ENCODE results near the gene GM2A. TPM values are rescaled to one million over a fixed set of nuclear protein-coding genes. Genes with fewer than 3 reads are reported as not detected.

GM2A gene
- total RNA-seq, 1 donor from 2014 or later: 35.4 TPM

DNA sequence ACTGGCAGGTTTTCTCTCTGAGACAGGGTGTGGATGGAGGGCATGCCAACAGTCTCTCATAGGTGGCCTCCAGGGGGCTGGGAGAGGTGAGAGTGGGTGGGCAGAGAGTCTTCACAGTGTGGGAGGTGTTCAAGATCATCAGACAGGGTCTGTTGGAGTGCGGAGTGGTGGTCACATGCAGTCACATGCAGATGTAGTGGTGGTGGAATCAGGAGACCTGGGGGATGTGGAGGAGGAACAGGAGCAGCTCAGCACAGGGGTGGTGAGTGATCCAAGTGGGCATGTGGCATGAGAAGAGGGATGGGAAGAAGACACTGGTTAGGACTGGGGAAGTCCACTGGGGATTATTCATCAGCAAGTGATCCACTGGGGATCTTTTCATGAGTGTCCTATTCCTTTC, 5.8 kb downstream of the GM2A start:
- Histone ChIP-seq H3K36me3 (peaks cover 29% of the 10 kb centered on the region), H3K27me3 (ENCODE audit: low read depth) (no peaks in the 10 kb centered on the region), H3K9me3 (replicated peaks) (no peaks in the 10 kb centered on the region), H3K27ac (replicated peaks) (no peak overlapping the region), H3K4me3 (no peak overlapping the region), H3K4me1 (peaks cover 60% of the 10 kb centered on the region)
- no peak for DNase-seq
- intact Hi-C loops (cut with micrococcal nuclease): no loop called here
- TF ChIP-seq, protein P1, sequence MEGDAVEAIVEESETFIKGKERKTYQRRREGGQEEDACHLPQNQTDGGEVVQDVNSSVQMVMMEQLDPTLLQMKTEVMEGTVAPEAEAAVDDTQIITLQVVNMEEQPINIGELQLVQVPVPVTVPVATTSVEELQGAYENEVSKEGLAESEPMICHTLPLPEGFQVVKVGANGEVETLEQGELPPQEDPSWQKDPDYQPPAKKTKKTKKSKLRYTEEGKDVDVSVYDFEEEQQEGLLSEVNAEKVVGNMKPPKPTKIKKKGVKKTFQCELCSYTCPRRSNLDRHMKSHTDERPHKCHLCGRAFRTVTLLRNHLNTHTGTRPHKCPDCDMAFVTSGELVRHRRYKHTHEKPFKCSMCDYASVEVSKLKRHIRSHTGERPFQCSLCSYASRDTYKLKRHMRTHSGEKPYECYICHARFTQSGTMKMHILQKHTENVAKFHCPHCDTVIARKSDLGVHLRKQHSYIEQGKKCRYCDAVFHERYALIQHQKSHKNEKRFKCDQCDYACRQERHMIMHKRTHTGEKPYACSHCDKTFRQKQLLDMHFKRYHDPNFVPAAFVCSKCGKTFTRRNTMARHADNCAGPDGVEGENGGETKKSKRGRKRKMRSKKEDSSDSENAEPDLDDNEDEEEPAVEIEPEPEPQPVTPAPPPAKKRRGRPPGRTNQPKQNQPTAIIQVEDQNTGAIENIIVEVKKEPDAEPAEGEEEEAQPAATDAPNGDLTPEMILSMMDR (IDR thresholded peaks at IDR 0.05; ENCODE audit: borderline replicate concordance): no peak

DNA sequence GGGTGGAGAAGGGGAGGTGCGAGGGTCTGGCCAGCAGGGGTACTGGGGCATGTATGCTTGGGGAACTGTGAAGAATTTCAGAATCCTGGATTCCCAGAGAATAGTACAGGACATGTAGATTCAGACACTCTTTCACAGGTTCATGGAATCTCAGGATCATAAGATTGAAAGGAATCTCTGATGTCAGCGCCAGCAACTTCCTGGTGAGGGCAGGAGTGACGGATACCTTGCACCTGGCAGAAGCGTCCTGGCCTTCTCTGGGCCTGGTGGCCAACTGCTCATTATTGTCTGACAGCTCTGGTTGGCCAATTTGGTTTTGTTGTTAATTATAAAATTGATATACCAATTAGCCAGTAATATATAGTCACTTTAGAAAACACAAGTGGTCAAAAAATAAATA, 6.9 kb downstream of the GM2A start:
- TF ChIP-seq, protein P1 (IDR thresholded peaks at IDR 0.05; ENCODE audit: borderline replicate concordance): no peak
- peaks cover 54% of the 10 kb centered on the region for H3K4me1 ChIP-seq
- intact Hi-C loops (cut with micrococcal nuclease): no loop called here

DNA sequence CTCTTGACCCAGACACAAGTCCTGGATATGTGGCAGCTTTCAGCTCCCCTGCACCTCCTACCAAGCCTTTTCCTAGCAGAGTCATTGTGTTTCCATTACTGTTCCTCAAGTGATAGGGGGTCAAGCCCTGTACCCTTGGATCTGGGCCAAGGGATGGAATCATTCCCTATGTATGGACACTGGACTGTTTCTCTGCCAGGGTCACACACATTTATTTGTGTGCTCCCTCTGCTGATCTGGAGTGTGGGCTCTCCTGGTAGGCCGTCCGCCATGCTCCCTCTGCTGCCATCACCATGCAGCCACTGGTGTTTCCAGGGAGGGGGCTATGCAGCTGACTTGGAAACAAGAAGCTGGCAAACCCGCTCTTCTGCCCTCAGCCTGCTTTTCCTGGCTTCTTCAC, 9.5 kb downstream of the GM2A start:
- H3K9me3 ChIP-seq (replicated peaks): no peaks in the 10 kb centered on the region
- H3K4me1 ChIP-seq: peaks cover 29% of the 10 kb centered on the region
- TF ChIP-seq, protein P1 (IDR thresholded peaks at IDR 0.05; ENCODE audit: borderline replicate concordance): no peak
- no peak overlapping the region for H3K4me3 ChIP-seq
- peaks cover 40% of the 10 kb centered on the region for H3K36me3 ChIP-seq
- H3K27me3 ChIP-seq (ENCODE audit: low read depth): no peaks in the 10 kb centered on the region
- DNase-seq: no peak
- no peak overlapping the region for H3K27ac ChIP-seq (replicated peaks)
- intact Hi-C loops (cut with micrococcal nuclease): no loop called here

More for the DNA sequence above, 6.9 kb downstream of the GM2A start:
- Histone ChIP-seq H3K27me3 (ENCODE audit: low read depth) (no peaks in the 10 kb centered on the region), H3K36me3 (peaks cover 29% of the 10 kb centered on the region), H3K4me3 (no peak overlapping the region), H3K9me3 (replicated peaks) (no peaks in the 10 kb centered on the region), H3K27ac (replicated peaks) (no peak overlapping the region)
- DNase-seq: no peak

DNA sequence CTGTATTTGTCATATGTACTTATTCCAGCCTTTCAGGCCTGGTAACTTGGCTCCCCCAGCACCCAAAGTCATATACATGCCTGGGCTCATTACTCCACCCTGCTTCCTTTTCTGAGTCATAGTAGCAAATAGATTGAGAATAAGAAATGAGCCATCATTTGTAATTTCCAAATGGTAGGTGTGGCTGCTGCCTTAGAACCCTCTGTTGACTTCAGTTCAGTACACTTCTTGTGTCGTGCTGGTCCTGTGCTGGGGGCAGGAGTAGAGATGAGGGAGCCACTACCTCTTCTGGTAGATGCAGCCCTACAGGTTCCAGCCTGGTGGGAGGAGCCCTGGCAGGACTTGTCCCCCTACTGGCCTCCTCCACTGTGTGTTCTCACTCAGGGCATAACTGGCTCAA, 11.1 kb downstream of the GM2A start:
- Histone ChIP-seq H3K4me3 (no peak overlapping the region), H3K36me3 (peaks cover 56% of the 10 kb centered on the region), H3K27ac (replicated peaks) (no peak overlapping the region), H3K9me3 (replicated peaks) (no peaks in the 10 kb centered on the region), H3K4me1 (peaks cover 14% of the 10 kb centered on the region), H3K27me3 (ENCODE audit: low read depth) (no peaks in the 10 kb centered on the region)
- TF ChIP-seq, protein P1 (IDR thresholded peaks at IDR 0.05; ENCODE audit: borderline replicate concordance): no peak
- no peak for DNase-seq
- intact Hi-C loops (cut with micrococcal nuclease): no loop called here

DNA sequence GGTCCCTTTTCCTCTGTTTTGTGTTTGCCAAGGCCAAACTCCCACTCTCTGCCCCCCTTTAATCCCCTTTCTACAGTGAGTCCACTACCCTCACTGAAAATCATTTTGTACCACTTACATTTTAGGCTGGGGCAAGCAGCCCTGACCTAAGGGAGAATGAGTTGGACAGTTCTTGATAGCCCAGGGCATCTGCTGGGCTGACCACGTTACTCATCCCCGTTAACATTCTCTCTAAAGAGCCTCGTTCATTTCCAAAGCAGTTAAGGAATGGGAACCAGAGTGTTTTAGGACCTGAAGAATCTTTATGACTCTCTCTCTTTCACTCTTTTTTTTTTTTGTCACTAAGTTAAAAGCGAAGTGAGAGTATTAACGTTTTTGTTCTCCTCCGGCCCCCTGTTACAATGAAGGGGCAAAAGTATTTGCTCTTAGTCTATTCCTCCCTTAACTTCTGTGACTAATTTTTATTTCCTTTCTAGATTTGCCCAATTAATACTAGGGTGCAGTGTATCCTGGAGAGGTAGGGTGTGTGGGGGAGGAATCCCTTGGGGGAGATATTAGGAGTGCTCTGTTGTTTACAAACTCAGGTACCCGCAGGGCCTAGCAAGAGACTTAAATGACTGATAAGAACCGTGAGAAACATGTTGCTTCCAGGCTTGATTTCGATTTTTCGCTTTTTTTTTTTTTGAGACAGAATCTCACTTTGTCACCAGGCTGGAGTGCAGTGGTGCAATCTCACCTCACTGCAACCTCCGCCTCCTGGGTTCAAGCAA, 14.7 kb downstream of the GM2A start:
- no peak for DNase-seq
- intact Hi-C loops (cut with micrococcal nuclease): no loop called here
- no peaks in the 10 kb centered on the region for H3K27me3 ChIP-seq (ENCODE audit: low read depth)
- H3K4me3 ChIP-seq: no peak overlapping the region
- TF ChIP-seq, protein P1 (IDR thresholded peaks at IDR 0.05; ENCODE audit: borderline replicate concordance): no peak
- peaks cover 40% of the 10 kb centered on the region for H3K36me3 ChIP-seq
- peaks cover 8% of the 10 kb centered on the region for H3K4me1 ChIP-seq
- H3K9me3 ChIP-seq (replicated peaks): no peaks in the 10 kb centered on the region
- no peak overlapping the region for H3K27ac ChIP-seq (replicated peaks)

Data from left ventricle myocardium inferior (tissue), 1 donor.